ENCODE results near the gene SLC35F1.

- no peak for TF ChIP-seq POLR2A (IDR thresholded peaks at IDR 0.05; ENCODE audit: low read depth)
- TF ChIP-seq, protein P1, sequence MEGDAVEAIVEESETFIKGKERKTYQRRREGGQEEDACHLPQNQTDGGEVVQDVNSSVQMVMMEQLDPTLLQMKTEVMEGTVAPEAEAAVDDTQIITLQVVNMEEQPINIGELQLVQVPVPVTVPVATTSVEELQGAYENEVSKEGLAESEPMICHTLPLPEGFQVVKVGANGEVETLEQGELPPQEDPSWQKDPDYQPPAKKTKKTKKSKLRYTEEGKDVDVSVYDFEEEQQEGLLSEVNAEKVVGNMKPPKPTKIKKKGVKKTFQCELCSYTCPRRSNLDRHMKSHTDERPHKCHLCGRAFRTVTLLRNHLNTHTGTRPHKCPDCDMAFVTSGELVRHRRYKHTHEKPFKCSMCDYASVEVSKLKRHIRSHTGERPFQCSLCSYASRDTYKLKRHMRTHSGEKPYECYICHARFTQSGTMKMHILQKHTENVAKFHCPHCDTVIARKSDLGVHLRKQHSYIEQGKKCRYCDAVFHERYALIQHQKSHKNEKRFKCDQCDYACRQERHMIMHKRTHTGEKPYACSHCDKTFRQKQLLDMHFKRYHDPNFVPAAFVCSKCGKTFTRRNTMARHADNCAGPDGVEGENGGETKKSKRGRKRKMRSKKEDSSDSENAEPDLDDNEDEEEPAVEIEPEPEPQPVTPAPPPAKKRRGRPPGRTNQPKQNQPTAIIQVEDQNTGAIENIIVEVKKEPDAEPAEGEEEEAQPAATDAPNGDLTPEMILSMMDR (IDR thresholded peaks at IDR 0.05): no peak
Measured at GRCh38 chr6:118101831-118102345, 194.8 kb downstream of the SLC35F1 start.

Data from esophagus muscularis mucosa (tissue), 3 donors.